SU-DHL-6 (cell line): ENCODE measurements around the gene PCDHGA5.

Source experiments
- EZH2phosphoT487 ChIP-seq: fragments of 200-600 bp; sonication (generic), shearing (Covaris generic); conservative IDR thresholded peaks from 2 replicates; pipeline ENCODE4 v1.6.1; 2018; ENCODE audit warnings: mild to moderate bottlenecking, antibody characterized with exemption, low read length, moderate library complexity, mixed read lengths
- TF ChIP-seq, protein P1 (sequence below): fragments of 200-600 bp; sonication (generic); IDR thresholded peaks from one replicate; pipeline ENCODE4 v1.5.1; 2017; ENCODE audit warnings: antibody characterized with exemption, mild to moderate bottlenecking, low read length, moderate library complexity; ENCODE audit not compliant: insufficient read depth, poor library complexity, severe bottlenecking

GRCh38 chr5:141399555-141400258 is 35.7 kb downstream of the PCDHGA5 start:
- TF ChIP-seq, protein P1, sequence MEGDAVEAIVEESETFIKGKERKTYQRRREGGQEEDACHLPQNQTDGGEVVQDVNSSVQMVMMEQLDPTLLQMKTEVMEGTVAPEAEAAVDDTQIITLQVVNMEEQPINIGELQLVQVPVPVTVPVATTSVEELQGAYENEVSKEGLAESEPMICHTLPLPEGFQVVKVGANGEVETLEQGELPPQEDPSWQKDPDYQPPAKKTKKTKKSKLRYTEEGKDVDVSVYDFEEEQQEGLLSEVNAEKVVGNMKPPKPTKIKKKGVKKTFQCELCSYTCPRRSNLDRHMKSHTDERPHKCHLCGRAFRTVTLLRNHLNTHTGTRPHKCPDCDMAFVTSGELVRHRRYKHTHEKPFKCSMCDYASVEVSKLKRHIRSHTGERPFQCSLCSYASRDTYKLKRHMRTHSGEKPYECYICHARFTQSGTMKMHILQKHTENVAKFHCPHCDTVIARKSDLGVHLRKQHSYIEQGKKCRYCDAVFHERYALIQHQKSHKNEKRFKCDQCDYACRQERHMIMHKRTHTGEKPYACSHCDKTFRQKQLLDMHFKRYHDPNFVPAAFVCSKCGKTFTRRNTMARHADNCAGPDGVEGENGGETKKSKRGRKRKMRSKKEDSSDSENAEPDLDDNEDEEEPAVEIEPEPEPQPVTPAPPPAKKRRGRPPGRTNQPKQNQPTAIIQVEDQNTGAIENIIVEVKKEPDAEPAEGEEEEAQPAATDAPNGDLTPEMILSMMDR = no peak
- TF ChIP-seq EZH2phosphoT487 = no peak
